UCSD-AML1 (cell line): ENCODE data around the gene AP5Z1.
A peak's percentile ranks its signal among the peaks of the same experiment; 100 is the strongest.

ENCODE experiments used
- DNase-seq: peaks from one replicate; lab custom pipeline; 2025; ENCODE audit not compliant: unreplicated experiment; lab: John Stamatoyannopoulos, UW

AP5Z1 gene

GRCh38 chr7:4775250-4775847 is at the start of gene AP5Z1:
TSS of gene AP5Z1 (plus strand) at chr7:4775623. CDS start at chr7:4775716, 93 bp downstream.
- DNase-seq = peak; percentile 88

GRCh38 chr7:4725850-4726450 is 49.5 kb upstream of the AP5Z1 start:
- DNase-seq = no peak

GRCh38 chr7:4726566-4726965 is 48.9 kb upstream of the AP5Z1 start:
- DNase-seq = no peak

- no peak for DNase-seq
These were observed 47.3 kb upstream of the AP5Z1 start for GRCh38 chr7:4727914-4728705.

GRCh38 chr7:4729266-4729665 is 46.2 kb upstream of the AP5Z1 start:
- DNase-seq = no peak

GRCh38 chr7:4730276-4730675 is 45.1 kb upstream of the AP5Z1 start:
- no peak for DNase-seq

- DNase-seq = no peak
These were observed 44.5 kb upstream of the AP5Z1 start for GRCh38 chr7:4730971-4731370.

- no peak for DNase-seq
These were observed 43.6 kb upstream of the AP5Z1 start for GRCh38 chr7:4731803-4732202.

GRCh38 chr7:4733936-4734528 is 41.4 kb upstream of the AP5Z1 start:
- no peak for DNase-seq

- DNase-seq = no peak
These were observed 40.7 kb upstream of the AP5Z1 start for GRCh38 chr7:4734587-4735345.

GRCh38 chr7:4737300-4737699 is 38.1 kb upstream of the AP5Z1 start:
- DNase-seq = no peak

- DNase-seq = peak; percentile 14
These were observed 36.5 kb upstream of the AP5Z1 start for GRCh38 chr7:4738711-4739527.

- no peak for DNase-seq
These were observed 35.9 kb upstream of the AP5Z1 start for GRCh38 chr7:4739528-4739992.

GRCh38 chr7:4740796-4741195 is 34.6 kb upstream of the AP5Z1 start:
- DNase-seq = no peak

- no peak for DNase-seq
These were observed 33.3 kb upstream of the AP5Z1 start for GRCh38 chr7:4742051-4742573.

GRCh38 chr7:4742852-4743251 is 32.6 kb upstream of the AP5Z1 start:
- DNase-seq = no peak

- peak; percentile 83 for DNase-seq
These were observed 30.8 kb upstream of the AP5Z1 start for GRCh38 chr7:4744391-4745264.

GRCh38 chr7:4745265-4745919 is 30.0 kb upstream of the AP5Z1 start:
- no peak for DNase-seq
